MM.1S (cell line): Measurements from ENCODE around the gene HBA1.

Source experiments
- DNase-seq: peaks from one replicate; pipeline ENCODE4 v3.0.0-alpha.2; 2015
- H2AFZ ChIP-seq: fragments of 300-600 bp; sonication (generic); 2 replicates; pipeline ENCODE4 v1.6.0; 2016; ENCODE audit warnings: antibody characterized with exemption, low read length
- H3F3A ChIP-seq: fragments of 300-600 bp; sonication (generic); 2 replicates; pipeline ENCODE4 v1.6.1; 2016; ENCODE audit warnings: mild to moderate bottlenecking, antibody characterized with exemption, low read length, moderate library complexity, mixed read lengths; ENCODE audit not compliant: insufficient read depth
- H3K27ac ChIP-seq: fragments of 300-600 bp; sonication (generic); 2 replicates; pipeline ENCODE4 v1.5.1; 2016; ENCODE audit warnings: mild to moderate bottlenecking, low read length
- H3K27me3 ChIP-seq: fragments of 300-600 bp; sonication (generic); replicated peaks from 2 replicates; pipeline ENCODE4 v1.6.0; 2016; ENCODE audit warnings: low read length; ENCODE audit not compliant: insufficient read depth
- H3K36me3 ChIP-seq: fragments of 300-600 bp; sonication (generic); replicated peaks from 2 replicates; pipeline ENCODE4 v1.6.1; 2016; ENCODE audit warnings: mild to moderate bottlenecking, low read length, mixed read lengths; ENCODE audit not compliant: insufficient read depth
- H3K4me1 ChIP-seq: fragments of 300-600 bp; sonication (generic); 2 replicates; pipeline ENCODE4 v1.6.1; 2016; ENCODE audit warnings: low read length, mixed read lengths
- H3K4me2 ChIP-seq: fragments of 300-600 bp; sonication (generic); 2 replicates; pipeline ENCODE4 v1.6.0; 2016; ENCODE audit warnings: low read depth, low read length
- H3K4me3 ChIP-seq: fragments of 300-600 bp; sonication (generic); 2 replicates; pipeline ENCODE4 v1.5.1; 2016; ENCODE audit warnings: low read length, mixed read lengths
- H3K79me2 ChIP-seq: fragments of 300-600 bp; sonication (generic); 2 replicates; pipeline ENCODE4 v1.6.1; 2016; ENCODE audit warnings: mixed run types, low read length, mixed read lengths
- H3K9ac ChIP-seq: fragments of 300-600 bp; sonication (generic); 2 replicates; pipeline ENCODE4 v1.6.1; 2016; ENCODE audit warnings: low read length, mixed read lengths
- H3K9me2 ChIP-seq: fragments of 300-600 bp; sonication (generic); replicated peaks from 2 replicates; pipeline ENCODE4 v1.6.1; 2016; ENCODE audit warnings: mild to moderate bottlenecking, low read length, mixed read lengths; ENCODE audit not compliant: insufficient read depth
- H3K9me3 ChIP-seq: fragments of 300-600 bp; sonication (generic); replicated peaks from 2 replicates; pipeline ENCODE4 v1.6.1; 2016; ENCODE audit warnings: mild to moderate bottlenecking, low read length, mixed read lengths; ENCODE audit not compliant: insufficient read depth
- H4K20me1 ChIP-seq: fragments of 300-600 bp; sonication (generic); 2 replicates; pipeline ENCODE4 v1.6.1; 2016; ENCODE audit warnings: mild to moderate bottlenecking, low read length, moderate library complexity, mixed read lengths; ENCODE audit not compliant: insufficient read depth
- EZH2 ChIP-seq: fragments of 300-600 bp; sonication (generic); optimal IDR thresholded peaks from 2 replicates; pipeline ENCODE3; 2017; ENCODE audit warnings: low read depth, mild to moderate bottlenecking, antibody characterized with exemption, low read length, mixed read lengths
- EZH2phosphoT487 ChIP-seq: fragments of 300-600 bp; sonication (generic); IDR thresholded peaks from 2 replicates; pipeline ENCODE4 v1.6.1; 2018; ENCODE audit warnings: antibody characterized with exemption, low read length
- TF ChIP-seq, protein P1 (sequence below): fragments of 300-600 bp; sonication (generic); IDR thresholded peaks from 2 replicates; pipeline ENCODE4 v1.5.1; 2016; ENCODE audit warnings: antibody characterized with exemption, low read length, mixed read lengths

The HBA1 gene

DNA sequence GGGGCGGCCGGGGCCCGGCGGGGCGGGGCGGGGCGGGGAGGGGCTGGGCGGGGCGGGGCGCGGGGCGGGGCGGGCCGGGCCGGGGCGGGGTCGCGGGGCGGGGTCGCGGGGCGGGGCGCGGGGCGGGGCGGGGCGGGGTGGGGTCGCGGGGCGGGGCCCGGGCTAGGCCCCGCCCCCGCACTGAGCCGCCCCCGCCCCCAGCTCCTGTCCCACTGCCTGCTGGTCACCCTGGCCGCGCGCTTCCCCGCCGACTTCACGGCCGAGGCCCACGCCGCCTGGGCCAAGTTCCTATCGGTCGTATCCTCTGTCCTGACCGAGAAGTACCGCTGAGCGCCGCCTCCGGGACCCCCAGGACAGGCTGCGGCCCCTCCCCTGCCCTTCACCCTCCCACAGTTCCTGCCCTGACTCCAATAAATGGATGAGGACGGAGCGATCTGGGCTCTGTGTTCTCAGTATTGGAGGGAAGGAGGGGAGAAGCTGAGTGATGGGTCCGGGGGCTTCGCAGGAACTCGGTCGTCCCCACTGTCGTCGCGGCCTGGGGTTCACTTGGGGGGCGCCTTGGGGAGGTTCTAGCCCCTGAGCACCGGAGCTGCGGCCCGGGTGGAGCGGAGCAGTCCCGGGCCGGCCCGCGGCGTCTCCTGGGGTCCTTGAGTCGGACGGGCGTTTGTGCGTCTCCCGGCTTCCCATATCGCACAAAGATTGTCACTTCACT lies 11.5 kb upstream of the HBA1 start:
- no peak overlapping the region for H2AFZ ChIP-seq
- H3K4me2 ChIP-seq = no peak overlapping the region

DNA sequence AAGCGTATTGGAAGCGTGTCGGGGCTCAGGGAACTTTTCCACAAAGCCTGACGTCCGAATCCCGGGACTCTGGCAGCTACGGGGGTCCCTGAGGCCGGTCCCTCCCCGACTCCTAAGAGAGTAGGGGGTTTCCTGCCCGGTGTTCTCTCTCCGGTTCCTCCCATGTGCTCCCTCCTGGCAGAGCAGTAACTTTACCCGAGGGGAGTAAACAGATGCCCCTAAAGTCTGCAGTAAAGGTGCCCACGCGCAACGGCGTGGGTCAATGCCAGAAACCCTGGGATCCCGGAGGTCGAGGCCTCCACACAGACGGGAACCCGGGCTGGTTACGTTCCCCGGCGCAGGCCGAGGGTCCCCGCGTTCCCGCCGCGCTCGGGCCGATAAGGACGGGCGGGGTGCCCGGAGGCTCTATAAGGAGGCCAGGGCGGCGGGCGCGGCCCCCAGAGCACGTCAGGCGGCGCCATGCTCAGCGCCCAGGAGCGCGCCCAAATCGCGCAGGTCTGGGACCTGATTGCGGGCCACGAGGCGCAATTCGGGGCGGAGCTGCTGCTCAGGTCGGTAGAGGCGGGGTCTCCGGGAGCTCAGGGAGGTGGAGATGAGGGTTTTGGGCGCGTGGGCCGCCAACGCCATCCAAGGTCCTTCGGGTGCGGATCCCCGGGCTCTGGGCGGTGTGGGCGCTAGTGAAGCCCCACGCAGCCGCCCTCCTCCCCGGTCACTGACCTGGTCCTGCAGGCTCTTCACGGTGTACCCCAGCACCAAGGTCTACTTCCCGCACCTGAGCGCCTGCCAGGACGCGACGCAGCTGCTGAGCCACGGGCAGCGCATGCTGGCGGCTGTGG lies 10.7 kb upstream of the HBA1 start, which contains the start of gene HBM:
Gene HBM (plus strand): TSS at position 440 of the 836 bp plus-strand sequence. CDS start 20 bp downstream, at position 460.
- no peaks in the 10 kb centered on the region for H3K4me1 ChIP-seq
- H3K9me2 ChIP-seq = no peaks in the 10 kb centered on the region
- H3K4me3 ChIP-seq = no peak within 1 kb of the TSS
- H3K27me3 ChIP-seq = peaks cover 52% of the 10 kb centered on the region
- no peak within 1 kb of the TSS for H3K9ac ChIP-seq
- H3K27ac ChIP-seq = no peak within 1 kb of the TSS
- no peaks in the 10 kb centered on the region for H3K9me3 ChIP-seq
- H3F3A ChIP-seq = no peaks in the 10 kb centered on the region
- H3K36me3 ChIP-seq = no peaks in the 10 kb centered on the region
- H2AFZ ChIP-seq = no peak within 1 kb of the TSS
- no peak for TF ChIP-seq EZH2phosphoT487
- TF ChIP-seq, protein P1, sequence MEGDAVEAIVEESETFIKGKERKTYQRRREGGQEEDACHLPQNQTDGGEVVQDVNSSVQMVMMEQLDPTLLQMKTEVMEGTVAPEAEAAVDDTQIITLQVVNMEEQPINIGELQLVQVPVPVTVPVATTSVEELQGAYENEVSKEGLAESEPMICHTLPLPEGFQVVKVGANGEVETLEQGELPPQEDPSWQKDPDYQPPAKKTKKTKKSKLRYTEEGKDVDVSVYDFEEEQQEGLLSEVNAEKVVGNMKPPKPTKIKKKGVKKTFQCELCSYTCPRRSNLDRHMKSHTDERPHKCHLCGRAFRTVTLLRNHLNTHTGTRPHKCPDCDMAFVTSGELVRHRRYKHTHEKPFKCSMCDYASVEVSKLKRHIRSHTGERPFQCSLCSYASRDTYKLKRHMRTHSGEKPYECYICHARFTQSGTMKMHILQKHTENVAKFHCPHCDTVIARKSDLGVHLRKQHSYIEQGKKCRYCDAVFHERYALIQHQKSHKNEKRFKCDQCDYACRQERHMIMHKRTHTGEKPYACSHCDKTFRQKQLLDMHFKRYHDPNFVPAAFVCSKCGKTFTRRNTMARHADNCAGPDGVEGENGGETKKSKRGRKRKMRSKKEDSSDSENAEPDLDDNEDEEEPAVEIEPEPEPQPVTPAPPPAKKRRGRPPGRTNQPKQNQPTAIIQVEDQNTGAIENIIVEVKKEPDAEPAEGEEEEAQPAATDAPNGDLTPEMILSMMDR = no peak
- H3K79me2 ChIP-seq = no peaks in the 10 kb centered on the region
- no peak within 1 kb of the TSS for H3K4me2 ChIP-seq
- H4K20me1 ChIP-seq = no peaks in the 10 kb centered on the region
- no peak for DNase-seq

More for the DNA sequence above, 11.5 kb upstream of the HBA1 start:
- Histone ChIP-seq H3K4me1 (no peaks in the 10 kb centered on the region), H3K9me2 (no peaks in the 10 kb centered on the region), H4K20me1 (no peaks in the 10 kb centered on the region), H3K4me3 (no peak overlapping the region), H3K79me2 (no peaks in the 10 kb centered on the region), H3K36me3 (no peaks in the 10 kb centered on the region), H3K9me3 (no peaks in the 10 kb centered on the region), H3K27ac (no peak overlapping the region), H3K27me3 (peaks cover 53% of the 10 kb centered on the region), H3F3A (no peaks in the 10 kb centered on the region), H3K9ac (no peak overlapping the region)
- no peak for DNase-seq
- no peak for TF ChIP-seq EZH2phosphoT487
- TF ChIP-seq, protein P1 = no peak
- no peak for TF ChIP-seq EZH2

DNA sequence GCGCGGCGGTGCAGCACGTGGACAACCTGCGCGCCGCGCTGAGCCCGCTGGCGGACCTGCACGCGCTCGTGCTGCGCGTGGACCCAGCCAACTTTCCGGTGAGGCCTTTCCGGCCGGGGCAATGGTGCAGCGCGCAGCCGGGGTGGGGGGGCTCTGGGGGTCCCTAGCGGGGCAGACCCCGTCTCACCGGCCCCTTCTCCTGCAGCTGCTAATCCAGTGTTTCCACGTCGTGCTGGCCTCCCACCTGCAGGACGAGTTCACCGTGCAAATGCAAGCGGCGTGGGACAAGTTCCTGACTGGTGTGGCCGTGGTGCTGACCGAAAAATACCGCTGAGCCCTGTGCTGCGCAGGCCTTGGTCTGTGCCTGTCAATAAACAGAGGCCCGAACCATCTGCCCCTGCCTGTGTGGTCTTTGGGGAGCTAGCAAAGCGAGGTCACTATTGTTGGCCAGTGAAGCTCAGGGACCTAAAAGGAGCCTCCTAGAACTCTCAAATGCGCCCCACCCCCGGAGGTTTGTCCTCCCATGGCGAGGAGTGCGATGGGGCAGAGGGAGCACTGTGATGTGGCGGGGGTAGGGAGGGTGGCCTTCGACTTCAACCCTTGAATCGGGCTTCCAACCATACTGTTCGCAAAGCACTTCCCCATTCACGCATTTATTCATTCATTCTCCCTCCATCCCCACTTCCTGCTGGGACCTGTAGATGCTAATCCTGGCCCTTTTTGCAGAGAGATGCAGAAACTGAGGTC lies 9.9 kb upstream of the HBA1 start:
- Histone ChIP-seq H2AFZ (no peak overlapping the region), H3K4me3 (no peak overlapping the region), H3F3A (no peaks in the 10 kb centered on the region), H3K9me3 (no peaks in the 10 kb centered on the region), H3K9me2 (no peaks in the 10 kb centered on the region), H3K79me2 (no peaks in the 10 kb centered on the region), H3K4me2 (no peak overlapping the region), H3K4me1 (no peaks in the 10 kb centered on the region), H3K27ac (no peak overlapping the region), H3K9ac (no peak overlapping the region), H3K27me3 (peaks cover 50% of the 10 kb centered on the region), H3K36me3 (no peaks in the 10 kb centered on the region), H4K20me1 (no peaks in the 10 kb centered on the region)
- TF ChIP-seq EZH2 = no peak
- TF ChIP-seq EZH2phosphoT487 = no peak
- TF ChIP-seq, protein P1 = no peak
- DNase-seq = no peak
